Measurements from ENCODE around the gene TTC34.

DNA sequence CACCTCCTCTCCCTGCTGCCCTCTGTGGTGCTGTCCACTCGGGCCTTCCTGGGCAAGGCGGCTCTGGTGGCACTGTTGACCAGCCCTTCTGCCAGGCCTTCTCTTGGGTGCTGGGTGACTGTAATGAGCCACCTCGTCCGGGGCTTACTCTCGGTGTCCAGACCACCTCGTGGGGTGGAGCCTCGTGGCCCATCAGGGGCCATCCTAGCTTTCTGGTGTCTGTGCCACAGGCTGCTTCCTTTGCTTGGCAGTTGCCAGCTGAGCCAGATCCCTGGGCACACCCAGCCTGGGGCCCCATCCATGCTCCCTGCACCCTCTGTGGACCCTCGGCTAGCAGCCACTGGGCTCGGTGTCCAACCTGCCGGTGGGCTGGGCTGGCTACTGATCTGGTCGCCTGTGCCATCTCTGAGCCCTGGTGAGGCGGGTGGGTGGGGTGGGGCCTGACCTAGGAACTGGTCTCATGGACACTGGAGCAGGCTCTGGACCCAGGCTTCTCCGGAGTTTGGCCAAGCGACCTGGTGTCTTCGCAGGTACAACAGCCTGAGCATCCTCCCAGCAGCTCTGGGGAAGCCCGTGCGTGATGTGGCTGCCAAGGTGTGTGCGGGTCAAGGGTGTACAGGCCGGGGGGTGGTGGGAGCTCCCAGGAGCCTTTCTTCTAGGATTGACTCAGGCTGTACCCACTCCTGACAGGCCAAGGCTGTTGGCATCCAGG, 213.5 kb downstream of the TTC34 start:
- TF ChIP-seq, protein P1, sequence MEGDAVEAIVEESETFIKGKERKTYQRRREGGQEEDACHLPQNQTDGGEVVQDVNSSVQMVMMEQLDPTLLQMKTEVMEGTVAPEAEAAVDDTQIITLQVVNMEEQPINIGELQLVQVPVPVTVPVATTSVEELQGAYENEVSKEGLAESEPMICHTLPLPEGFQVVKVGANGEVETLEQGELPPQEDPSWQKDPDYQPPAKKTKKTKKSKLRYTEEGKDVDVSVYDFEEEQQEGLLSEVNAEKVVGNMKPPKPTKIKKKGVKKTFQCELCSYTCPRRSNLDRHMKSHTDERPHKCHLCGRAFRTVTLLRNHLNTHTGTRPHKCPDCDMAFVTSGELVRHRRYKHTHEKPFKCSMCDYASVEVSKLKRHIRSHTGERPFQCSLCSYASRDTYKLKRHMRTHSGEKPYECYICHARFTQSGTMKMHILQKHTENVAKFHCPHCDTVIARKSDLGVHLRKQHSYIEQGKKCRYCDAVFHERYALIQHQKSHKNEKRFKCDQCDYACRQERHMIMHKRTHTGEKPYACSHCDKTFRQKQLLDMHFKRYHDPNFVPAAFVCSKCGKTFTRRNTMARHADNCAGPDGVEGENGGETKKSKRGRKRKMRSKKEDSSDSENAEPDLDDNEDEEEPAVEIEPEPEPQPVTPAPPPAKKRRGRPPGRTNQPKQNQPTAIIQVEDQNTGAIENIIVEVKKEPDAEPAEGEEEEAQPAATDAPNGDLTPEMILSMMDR (optimal IDR thresholded peaks at IDR 0.05 in 1 of 3, IDR thresholded peaks at IDR 0.05 in 1 of 3, conservative IDR thresholded peaks at IDR 0.05 in 1 of 3; ENCODE audit: extremely low read depth in 1 of 3, insufficient read depth in 2 of 3, low read length in 3 of 3), result no peak
- TF ChIP-seq EZH2 (IDR thresholded peaks at IDR 0.05; ENCODE audit: low read length), result no peak
